ENCODE data around the gene NFATC1. TPM values are rescaled to one million over a fixed set of nuclear protein-coding genes. Genes with fewer than 3 reads are reported as not detected.

NFATC1 gene
- 7.1 to 12.5 TPM (median 7.3 TPM) in 3 replicates for total RNA-seq
- long read RNA-seq, full-length matches to known transcripts, result 16 of 22 reads
- long read RNA-seq, partial matches to known transcripts, result 6 of 22 reads
- long read RNA-seq, other reads (novel, unspliced or antisense), result 0 of 22 reads

DNA sequence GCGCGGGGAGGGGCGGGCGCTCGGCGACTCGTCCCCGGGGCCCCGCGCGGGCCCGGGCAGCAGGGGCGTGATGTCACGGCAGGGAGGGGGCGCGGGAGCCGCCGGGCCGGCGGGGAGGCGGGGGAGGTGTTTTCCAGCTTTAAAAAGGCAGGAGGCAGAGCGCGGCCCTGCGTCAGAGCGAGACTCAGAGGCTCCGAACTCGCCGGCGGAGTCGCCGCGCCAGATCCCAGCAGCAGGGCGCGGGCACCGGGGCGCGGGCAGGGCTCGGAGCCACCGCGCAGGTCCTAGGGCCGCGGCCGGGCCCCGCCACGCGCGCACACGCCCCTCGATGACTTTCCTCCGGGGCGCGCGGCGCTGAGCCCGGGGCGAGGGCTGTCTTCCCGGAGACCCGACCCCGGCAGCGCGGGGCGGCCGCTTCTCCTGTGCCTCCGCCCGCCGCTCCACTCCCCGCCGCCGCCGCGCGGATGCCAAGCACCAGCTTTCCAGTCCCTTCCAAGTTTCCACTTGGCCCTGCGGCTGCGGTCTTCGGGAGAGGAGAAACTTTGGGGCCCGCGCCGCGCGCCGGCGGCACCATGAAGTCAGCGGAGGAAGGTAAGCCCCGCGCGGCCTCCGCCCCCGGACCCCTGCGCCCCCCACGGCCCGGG, at the start of gene NFATC1:
NFATC1 (plus strand) TSS at position 170 of the 644 bp plus-strand sequence; CDS start at position 465, 295 bp downstream.
- Mint-ChIP-seq H3K9me3 (ENCODE audit: low read depth) (no peaks in the 10 kb centered on the region), H3K27me3 (ENCODE audit: low read depth) (no peaks in the 10 kb centered on the region), H3K4me3 (ENCODE audit: unreplicated experiment) (peak within 1 kb of the TSS; percentile 78), H3K27ac (ENCODE audit: unreplicated experiment) (peak within 1 kb of the TSS; percentile 83), H3K36me3 (ENCODE audit: low read depth) (no peaks in the 10 kb centered on the region), H3K4me1 (ENCODE audit: low read depth) (peaks cover 13% of the 10 kb centered on the region)
- TF ChIP-seq, protein P1, sequence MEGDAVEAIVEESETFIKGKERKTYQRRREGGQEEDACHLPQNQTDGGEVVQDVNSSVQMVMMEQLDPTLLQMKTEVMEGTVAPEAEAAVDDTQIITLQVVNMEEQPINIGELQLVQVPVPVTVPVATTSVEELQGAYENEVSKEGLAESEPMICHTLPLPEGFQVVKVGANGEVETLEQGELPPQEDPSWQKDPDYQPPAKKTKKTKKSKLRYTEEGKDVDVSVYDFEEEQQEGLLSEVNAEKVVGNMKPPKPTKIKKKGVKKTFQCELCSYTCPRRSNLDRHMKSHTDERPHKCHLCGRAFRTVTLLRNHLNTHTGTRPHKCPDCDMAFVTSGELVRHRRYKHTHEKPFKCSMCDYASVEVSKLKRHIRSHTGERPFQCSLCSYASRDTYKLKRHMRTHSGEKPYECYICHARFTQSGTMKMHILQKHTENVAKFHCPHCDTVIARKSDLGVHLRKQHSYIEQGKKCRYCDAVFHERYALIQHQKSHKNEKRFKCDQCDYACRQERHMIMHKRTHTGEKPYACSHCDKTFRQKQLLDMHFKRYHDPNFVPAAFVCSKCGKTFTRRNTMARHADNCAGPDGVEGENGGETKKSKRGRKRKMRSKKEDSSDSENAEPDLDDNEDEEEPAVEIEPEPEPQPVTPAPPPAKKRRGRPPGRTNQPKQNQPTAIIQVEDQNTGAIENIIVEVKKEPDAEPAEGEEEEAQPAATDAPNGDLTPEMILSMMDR (IDR thresholded peaks at IDR 0.05), result no peak
- DNase-seq (ENCODE audit: low spot score), result peak; percentile 91

DNA sequence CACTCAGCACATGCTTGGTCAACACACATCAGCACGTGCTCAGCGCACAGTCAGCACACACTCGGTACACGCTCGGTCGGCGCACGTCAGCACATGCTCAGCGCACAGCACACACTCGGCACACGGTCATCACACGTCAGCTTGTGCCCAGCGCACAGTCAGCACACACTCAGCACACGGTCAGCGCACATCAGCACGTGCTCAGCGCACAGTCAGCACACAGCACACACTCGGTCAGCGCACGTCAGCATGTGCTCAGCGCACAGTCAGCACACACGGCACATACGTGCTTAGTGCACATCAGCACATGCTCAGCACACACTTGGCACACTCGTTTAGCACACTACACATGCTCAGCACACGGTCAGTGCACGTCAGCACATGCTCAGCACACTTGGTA, 49.7 kb upstream of the NFATC1 start:
- Mint-ChIP-seq H3K27me3 (ENCODE audit: low read depth) (no peaks in the 10 kb centered on the region), H3K4me1 (ENCODE audit: low read depth) (no peaks in the 10 kb centered on the region), H3K27ac (ENCODE audit: unreplicated experiment) (no peak overlapping the region), H3K9me3 (ENCODE audit: low read depth) (no peaks in the 10 kb centered on the region), H3K4me3 (ENCODE audit: unreplicated experiment) (no peak overlapping the region), H3K36me3 (ENCODE audit: low read depth) (peaks cover 27% of the 10 kb centered on the region)
- no peak for DNase-seq (ENCODE audit: low spot score)
- TF ChIP-seq, protein P1 (IDR thresholded peaks at IDR 0.05), result no peak

DNA sequence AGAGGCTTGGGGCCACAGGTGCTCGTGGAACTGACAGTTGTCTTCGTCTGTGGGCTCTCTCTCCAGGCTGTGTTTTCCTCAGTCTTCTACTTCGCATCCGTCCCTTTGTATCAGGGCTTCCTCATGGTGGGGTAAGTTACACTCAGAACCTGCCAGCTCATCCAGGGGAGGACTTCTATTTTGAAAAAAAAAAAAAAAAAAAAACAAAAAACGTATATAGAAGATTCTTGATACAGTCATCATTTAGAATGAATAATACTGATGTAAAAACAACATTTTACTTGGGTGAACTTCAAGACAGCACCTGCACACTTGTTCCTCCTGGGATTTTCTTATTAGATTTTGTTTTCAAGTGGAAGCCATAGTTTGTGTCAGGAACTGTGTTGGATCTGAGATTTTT, 47.7 kb upstream of the NFATC1 start:
- H3K27ac Mint-ChIP-seq (ENCODE audit: unreplicated experiment), result no peak overlapping the region
- H3K9me3 Mint-ChIP-seq (ENCODE audit: low read depth), result no peaks in the 10 kb centered on the region
- DNase-seq (ENCODE audit: low spot score), result no peak
- peaks cover 29% of the 10 kb centered on the region for H3K36me3 Mint-ChIP-seq (ENCODE audit: low read depth)
- no peak overlapping the region for H3K4me3 Mint-ChIP-seq (ENCODE audit: unreplicated experiment)
- no peaks in the 10 kb centered on the region for H3K27me3 Mint-ChIP-seq (ENCODE audit: low read depth)
- TF ChIP-seq, protein P1 (IDR thresholded peaks at IDR 0.05), result no peak
- no peaks in the 10 kb centered on the region for H3K4me1 Mint-ChIP-seq (ENCODE audit: low read depth)

DNA sequence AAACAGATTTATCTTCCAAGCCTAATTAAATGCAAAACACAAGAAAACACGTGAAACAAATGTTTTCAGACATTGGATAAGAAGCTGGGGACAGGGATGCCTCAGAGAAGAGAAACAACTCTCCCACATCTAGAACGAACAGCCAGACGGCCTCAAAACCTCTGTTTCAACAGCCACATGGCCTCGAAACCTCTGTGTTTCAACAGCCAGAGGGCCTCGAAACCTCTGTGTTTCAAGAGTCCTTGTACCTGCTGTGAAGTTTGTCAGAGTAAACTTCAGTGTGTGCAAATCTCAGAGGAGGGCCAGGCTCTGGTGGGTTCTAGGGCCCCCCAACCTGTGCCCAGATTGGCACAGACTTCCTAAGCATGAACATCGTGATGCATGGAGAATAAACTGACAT, 43.3 kb upstream of the NFATC1 start:
- Mint-ChIP-seq H3K4me1 (ENCODE audit: low read depth) (no peaks in the 10 kb centered on the region), H3K4me3 (ENCODE audit: unreplicated experiment) (no peak overlapping the region), H3K36me3 (ENCODE audit: low read depth) (peaks cover 16% of the 10 kb centered on the region), H3K27me3 (ENCODE audit: low read depth) (no peaks in the 10 kb centered on the region), H3K27ac (ENCODE audit: unreplicated experiment) (no peak overlapping the region), H3K9me3 (ENCODE audit: low read depth) (no peaks in the 10 kb centered on the region)
- TF ChIP-seq, protein P1 (IDR thresholded peaks at IDR 0.05), result no peak
- no peak for DNase-seq (ENCODE audit: low spot score)

DNA sequence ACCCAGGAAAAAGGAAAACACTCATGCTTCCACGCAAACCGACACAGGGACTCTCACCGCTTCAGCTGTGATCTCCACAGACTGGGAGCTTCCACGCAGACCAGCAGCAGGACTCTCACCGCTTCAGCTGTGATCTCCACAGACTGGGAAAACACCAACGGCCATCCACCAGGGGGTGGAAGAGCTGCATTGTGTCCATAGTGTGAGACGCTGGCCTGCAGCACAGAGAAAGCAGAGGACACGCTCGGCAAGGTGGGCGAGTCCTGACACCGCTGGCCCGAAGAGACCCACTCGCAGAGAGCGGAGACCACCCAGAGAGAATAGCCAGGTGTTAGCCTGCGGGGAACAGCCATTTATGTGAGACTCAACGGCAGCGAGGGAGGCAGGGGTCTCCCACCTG, 42.5 kb upstream of the NFATC1 start:
- DNase-seq (ENCODE audit: low spot score), result no peak
- Mint-ChIP-seq H3K27me3 (ENCODE audit: low read depth) (no peaks in the 10 kb centered on the region), H3K27ac (ENCODE audit: unreplicated experiment) (no peak overlapping the region), H3K4me3 (ENCODE audit: unreplicated experiment) (no peak overlapping the region), H3K36me3 (ENCODE audit: low read depth) (peaks cover 13% of the 10 kb centered on the region), H3K9me3 (ENCODE audit: low read depth) (no peaks in the 10 kb centered on the region), H3K4me1 (ENCODE audit: low read depth) (no peaks in the 10 kb centered on the region)
- TF ChIP-seq, protein P1 (IDR thresholded peaks at IDR 0.05), result peak; percentile 45

All from chondrocyte (in vitro differentiated cells).